Ramos (cell line): ENCODE results near the gene CXCL5.
"Not testable (repeated sequence)": the region's sequence is repeated elsewhere in the genome, so short reads cannot be mapped to it uniquely, and the experiment has no call there.

Experiments
- in situ Hi-C: fragments of 300-500 bp; cut with MboI; formaldehyde crosslinking; loops from one replicate; pipeline ENCODE4 v1.14.3; 2022; ENCODE audit warnings: low sequenced_read_pairs; ENCODE audit not compliant: unreplicated experiment

The CXCL5 gene

GRCh38 chr4:74016068-74016467 is 17.6 kb upstream of the CXCL5 start:
- in situ Hi-C loops, result no loop called here

GRCh38 chr4:74015126-74015780 is 16.8 kb upstream of the CXCL5 start:
- in situ Hi-C loops, result no loop called here

- in situ Hi-C loops, result no loop called here
These were observed 15.9 kb upstream of the CXCL5 start for GRCh38 chr4:74014332-74014731.

GRCh38 chr4:74013264-74013663 is 14.8 kb upstream of the CXCL5 start:
- in situ Hi-C loops, result no loop called here

- in situ Hi-C loops, result no loop called here
These were observed 13.7 kb upstream of the CXCL5 start for GRCh38 chr4:74012130-74012529.

- in situ Hi-C loops, result no loop called here
These were observed 10.8 kb upstream of the CXCL5 start for GRCh38 chr4:74009307-74009706.

GRCh38 chr4:74006009-74006476 is 7.6 kb upstream of the CXCL5 start:
- in situ Hi-C loops, result no loop called here

DNA sequence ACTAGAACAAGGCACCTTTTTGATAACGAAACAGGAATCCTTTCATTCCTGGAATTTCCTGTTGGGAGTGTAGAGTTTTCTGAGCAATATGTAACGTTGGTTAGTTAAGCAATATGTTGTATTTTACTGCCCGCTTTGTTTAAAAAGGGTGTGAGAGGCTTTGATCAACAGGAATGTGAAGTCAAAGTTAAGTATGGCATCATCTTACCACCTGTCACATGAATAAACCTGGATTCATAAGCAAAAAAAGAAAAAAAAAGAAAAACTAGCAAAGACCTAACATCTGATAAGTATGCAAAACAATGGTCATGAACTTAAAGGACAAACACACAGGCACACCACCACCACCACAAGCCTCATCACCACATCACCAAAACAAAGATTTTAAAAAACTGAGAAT is 7.1 kb upstream of the CXCL5 start:
- in situ Hi-C loops, result no loop called here

GRCh38 chr4:74004668-74005067 is 6.2 kb upstream of the CXCL5 start:
- in situ Hi-C loops, result no loop called here

GRCh38 chr4:74000301-74000700 is 1.8 kb upstream of the CXCL5 start:
- in situ Hi-C loops, result no loop called here

DNA sequence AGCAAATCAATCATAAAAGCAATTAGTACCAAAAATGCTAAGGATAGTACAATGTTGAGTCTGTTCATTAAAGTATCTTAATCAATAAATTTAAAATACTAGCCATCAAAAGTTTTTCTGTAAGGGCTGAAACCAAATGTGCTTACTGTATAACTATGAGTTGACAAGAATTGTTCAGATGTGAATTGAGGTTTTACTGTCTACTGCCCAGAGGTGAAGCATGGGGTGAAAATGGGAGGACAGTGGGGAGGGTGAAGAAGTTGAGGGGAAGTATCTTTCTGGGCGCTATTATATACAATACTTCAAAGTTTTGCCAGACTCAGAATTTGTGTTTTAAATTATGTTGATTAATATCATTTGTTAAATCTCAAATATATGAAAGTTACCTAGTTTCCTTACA is 6.4 kb downstream of the CXCL5 start:
- in situ Hi-C loops, result no loop called here

DNA sequence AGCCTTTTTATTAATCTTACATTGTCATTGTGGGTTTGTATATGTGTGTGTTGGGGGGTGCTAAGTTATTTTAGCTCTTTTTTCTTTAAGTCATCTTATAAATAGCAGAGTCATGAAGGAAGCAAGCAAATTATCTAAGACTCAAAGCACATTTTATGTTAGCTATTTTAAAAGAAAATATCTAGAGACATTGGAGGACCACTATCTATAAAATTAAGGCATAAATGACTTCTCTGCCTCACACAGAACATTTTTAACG is 6.8 kb downstream of the CXCL5 start:
- in situ Hi-C loops, result no loop called here

DNA sequence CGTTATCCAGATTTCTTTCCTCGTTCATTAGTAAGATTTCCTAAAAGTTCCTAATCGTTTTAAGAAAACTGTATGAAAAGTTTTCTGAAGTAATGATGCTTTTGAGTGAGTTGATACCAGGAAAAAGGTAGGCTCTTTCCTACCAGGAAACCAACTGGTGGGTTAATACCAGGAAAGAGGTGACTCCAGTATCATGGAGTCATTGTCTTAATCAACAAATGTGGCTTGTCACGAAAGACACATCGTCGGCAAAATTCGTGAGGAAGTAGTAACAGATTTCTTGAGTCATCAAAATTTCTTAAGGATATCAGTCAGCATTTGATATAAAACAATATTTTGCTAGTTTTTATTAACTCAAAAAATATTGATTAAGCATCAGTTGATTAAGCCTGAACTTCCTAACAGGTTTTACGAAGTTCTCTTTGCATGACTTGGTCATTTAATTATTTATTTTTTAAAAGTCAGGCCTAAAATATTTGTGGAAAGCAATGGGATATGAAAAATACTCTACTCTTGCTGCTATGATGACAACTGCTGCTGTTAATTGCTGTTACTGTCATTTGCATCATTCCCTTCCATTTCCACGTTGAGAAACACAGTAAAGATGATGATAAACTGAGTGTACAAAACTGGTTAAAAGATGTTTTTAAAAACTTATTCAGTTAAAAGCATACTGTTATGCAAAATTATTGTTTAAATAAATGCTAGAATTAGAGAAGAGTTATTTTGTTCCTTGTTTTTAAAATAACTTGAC is 7.3 kb downstream of the CXCL5 start:
- in situ Hi-C loops, result no loop called here

GRCh38 chr4:73989928-73990327 is 8.5 kb downstream of the CXCL5 start:
- in situ Hi-C loops, result no loop called here

- in situ Hi-C loops, result no loop called here
These were observed 9.4 kb downstream of the CXCL5 start for GRCh38 chr4:73989031-73989430.

GRCh38 chr4:73988061-73988460 is 10.4 kb downstream of the CXCL5 start, which contains the start of gene PPBP:
PPBP (minus strand) TSS chr4:73988190; CDS start chr4:73988103, 87 bp downstream.
- in situ Hi-C loops, result no loop called here

DNA sequence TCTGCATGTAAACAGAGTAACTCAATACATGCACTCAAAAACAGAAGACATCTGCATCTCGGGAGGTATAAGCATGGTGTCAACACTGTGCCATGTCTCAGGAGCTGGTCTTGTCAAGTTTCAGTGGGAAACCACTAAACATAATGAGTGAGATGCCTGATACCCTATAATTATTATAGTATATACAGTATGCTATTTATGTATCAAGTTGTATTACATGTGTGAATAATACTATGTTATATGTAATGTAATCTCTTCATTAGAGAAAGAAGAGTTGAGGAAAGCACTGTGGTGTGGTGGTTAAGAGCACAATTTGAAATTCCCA is 13.0 kb downstream of the CXCL5 start:
- in situ Hi-C loops, result no loop called here

- in situ Hi-C loops, result no loop called here
These were observed 13.5 kb downstream of the CXCL5 start for GRCh38 chr4:73984736-73985527.

GRCh38 chr4:73981175-73981574 is 17.3 kb downstream of the CXCL5 start:
- in situ Hi-C loops, result not testable (repeated sequence)

DNA sequence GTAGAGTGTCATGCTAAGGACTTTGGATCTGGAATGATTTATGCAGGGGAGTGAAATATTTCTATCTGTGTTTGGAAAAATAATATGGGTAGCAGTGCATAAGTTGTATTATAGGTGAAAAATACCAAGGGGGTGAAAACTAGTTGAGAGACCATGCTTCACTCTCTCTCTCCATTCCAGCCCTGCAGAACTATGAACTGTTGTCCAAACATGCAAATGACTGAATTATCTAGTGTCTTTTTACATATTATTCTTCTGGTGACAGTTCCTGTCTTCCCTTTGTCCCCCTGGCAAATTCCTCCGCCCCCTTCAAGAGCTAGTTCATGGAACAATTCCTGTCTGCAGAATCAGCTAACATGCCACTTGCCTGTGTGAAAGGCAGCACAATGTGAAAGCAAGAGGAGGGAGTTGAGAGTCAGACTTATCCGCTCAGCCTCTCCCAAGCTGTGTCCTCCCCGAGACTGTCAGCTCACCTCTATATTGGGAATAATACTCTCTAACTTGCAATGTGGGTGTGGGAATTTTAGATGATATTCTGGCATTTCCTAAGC is 19.0 kb downstream of the CXCL5 start:
- in situ Hi-C loops, result no loop called here

DNA sequence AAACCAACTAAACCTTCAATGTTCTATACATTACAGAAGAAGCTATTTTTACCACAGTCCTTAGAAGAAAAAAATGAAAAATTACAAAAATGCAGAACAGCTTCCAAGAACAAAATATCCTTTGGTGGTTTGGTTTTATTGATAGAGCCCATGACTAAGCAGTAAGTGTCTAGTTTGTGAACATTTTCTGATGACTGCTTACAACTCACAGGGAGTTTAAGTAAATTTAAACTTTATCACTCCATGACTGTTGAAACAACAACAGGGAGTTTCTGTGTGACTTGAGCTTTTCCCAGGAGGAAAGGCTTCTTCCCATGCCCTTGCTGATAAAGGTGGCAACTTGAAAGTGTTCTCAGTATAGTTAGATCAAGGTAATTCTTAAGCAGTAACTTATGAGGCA is 19.6 kb downstream of the CXCL5 start:
- in situ Hi-C loops, result no loop called here
